Measurements from ENCODE around the gene PSIP1.

GRCh38 chr9:15475923-15476536 is 34.7 kb downstream of the PSIP1 start:
- TF ChIP-seq CTCF (IDR thresholded peaks at IDR 0.05 in 4 of 5, conservative IDR thresholded peaks at IDR 0.05 in 1 of 5) (no peak), POLR2A (IDR thresholded peaks at IDR 0.05) (no peak)

All from gastrocnemius medialis (tissue), 4 donors.